ENCODE measurements around the gene LIPC. TPM values are rescaled to one million over a fixed set of nuclear protein-coding genes. Genes with fewer than 3 reads are reported as not detected.
"Not testable (repeated sequence)": the region's sequence is repeated elsewhere in the genome, so short reads cannot be mapped to it uniquely, and the experiment has no call there.

Gene LIPC
- total RNA-seq, 1 experiment from 2014 or later = 0.55 TPM

DNA sequence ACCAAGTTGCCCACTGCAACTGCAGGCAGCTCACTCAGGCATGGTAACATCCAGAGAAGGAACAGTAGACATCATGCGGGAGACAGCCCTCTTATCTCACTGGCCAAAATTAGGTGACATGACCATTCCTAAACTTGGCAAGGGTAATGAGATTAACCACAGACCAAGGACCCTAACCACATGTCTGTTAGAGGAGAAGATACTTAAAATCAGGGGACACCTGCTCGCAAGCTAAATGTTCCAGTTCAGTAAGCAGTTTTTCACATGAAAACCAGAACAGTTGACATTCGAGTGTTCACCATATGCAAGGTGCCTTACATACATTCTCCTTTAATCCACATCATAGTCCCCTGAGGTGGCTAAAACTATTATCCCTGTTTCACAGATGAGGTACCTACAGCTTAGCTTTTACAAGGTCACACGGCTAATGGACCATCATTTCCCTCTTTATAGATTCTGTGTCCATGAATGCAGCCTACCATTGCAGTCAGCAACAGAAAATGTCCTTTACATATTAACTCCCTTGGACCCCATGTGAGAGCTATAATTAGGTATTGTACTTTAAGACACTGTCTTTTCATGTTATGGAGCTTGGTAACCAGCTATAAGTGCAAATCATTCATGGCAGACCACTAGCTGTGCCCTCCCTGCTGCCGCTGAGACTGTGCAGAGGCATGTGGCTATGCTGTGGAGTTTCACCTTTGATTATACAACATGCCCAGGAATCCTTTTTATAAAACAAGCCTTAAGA lies 154.1 kb downstream of the LIPC start:
- no peak for DNase-seq (ENCODE audit: low spot score)

DNA sequence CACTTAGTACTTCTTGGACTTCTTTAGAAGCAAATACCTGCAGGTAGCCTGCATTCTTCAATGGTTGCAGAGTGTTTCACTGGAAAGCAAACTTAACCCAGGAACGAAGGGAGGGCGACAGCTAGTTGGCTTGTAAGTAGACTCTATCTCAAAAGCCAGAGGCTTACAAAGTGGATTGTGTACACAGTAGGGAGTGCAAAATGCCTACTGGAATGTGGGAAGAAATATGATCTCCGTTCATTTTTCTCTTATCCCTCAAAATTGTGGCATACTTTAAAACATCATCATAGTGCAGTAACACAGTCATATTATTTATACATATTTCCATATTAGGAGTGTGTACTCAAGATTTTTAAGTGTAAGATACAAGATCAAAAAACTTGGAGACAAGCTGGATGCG lies 155.7 kb downstream of the LIPC start:
- no peak for DNase-seq (ENCODE audit: low spot score)

DNA sequence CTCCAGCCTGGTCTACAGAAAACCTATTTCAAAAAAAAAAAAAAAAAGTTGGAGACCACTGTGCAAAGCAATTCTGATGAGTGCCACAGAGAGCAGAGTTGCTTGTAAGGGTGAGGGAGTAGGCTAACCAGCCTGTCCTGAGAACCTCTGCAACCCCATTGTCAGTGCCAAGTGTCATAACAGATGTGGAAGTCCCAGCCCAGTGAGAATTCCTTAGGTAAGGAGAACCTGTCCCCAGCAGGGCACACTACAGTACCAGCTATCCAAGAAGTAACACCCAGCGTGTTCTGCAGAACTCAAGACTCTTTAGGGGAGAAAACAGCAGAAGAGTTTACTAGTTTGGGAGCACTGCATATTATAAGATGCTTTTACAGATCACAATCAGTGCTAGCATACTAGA lies 156.3 kb downstream of the LIPC start:
- no peak for DNase-seq (ENCODE audit: low spot score)

DNA sequence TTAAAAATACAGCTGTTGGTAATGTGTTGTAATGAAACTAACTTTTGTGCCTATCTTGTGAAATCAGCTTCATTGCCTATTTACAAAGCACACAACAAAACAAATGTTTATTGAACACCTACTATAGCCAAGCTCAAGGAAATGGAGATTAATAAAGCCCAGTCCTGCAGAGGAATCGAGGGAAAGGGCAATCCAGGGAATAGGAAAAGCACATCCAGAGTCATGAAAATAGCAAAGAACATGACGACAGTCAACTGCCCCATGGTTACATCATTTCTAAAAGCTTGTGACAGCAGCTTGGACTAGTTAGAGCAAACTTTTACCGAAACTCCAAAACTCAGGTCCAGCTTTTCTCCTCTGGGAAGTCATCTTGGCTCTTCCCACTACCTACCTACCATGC lies 157.3 kb downstream of the LIPC start:
- DNase-seq (ENCODE audit: low spot score) = no peak

DNA sequence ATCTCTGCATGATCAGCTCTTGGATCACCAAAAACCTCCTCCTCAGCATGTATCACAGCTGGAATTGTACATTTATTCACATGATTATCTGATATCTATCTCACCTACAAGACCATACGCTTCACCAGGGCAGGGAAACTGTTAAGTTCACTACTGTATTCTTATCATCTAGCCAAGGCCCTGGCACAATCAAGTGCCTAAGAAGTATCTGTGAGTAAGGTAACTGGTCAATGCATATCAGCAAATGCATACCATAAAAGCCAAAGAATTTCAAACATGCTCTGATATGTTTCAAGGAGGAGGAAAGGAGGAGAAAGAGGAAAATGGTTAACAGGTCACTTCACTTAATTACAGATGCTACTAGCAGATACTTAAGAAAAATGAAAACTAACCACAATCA lies 158.4 kb downstream of the LIPC start:
- no peak for DNase-seq (ENCODE audit: low spot score)

DNA sequence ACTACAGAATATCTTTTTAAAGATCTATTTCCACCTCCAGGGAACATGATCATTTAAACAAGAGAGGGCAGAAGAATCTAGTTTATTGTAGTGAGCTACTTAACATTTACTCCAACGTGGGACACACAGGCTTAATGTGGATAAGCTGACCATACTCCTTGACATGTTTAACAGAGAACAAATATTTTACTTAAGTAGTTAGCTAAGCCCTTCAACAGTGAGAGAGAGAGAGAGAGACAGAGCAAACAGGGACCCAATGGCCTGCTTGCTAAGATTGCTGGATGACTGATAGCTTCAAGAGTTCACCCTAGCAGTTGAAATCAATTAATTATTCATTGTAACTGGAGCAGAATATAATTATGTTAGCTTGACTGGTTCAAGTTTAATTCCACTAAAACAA lies 159.1 kb downstream of the LIPC start:
- no peak for DNase-seq (ENCODE audit: low spot score)

DNA sequence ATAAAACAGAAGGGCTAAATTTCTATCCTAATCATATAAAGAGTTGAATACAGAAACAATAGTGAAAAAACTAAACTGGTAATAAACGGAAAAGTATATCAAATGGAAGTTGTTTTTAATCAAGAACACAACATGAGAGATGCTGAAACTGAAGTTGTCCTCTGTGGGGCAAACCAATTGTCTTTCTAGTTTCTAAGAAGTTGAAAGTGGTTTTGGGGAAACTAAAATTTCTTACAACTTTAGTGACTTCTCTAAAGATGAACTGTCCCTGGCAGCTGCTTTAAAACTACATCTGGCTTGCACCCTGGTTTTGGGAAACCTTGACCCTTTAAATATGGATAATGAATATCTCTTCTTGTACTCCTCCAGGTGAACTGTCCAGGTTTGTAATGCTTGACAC lies 162.1 kb downstream of the LIPC start:
- no peak for DNase-seq (ENCODE audit: low spot score)

DNA sequence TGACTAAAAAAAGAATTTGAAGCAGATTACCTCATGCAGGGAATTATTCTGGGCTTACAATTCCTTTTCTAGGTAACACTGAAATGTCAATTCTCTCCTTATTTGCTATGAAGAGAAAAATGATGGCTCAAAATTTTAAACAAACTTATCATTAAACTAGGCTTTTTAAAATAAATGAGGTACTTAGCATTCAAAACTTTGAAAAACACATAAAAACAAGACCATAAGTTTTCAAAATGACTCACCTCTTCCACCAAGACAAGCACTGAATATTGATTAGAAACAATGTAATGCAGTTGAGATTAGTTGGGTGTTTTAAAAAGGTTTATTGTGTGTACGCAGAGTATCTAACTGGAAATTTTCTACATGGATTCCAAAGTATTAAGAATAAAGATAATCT lies 163.1 kb downstream of the LIPC start:
- no peak for DNase-seq (ENCODE audit: low spot score)

DNA sequence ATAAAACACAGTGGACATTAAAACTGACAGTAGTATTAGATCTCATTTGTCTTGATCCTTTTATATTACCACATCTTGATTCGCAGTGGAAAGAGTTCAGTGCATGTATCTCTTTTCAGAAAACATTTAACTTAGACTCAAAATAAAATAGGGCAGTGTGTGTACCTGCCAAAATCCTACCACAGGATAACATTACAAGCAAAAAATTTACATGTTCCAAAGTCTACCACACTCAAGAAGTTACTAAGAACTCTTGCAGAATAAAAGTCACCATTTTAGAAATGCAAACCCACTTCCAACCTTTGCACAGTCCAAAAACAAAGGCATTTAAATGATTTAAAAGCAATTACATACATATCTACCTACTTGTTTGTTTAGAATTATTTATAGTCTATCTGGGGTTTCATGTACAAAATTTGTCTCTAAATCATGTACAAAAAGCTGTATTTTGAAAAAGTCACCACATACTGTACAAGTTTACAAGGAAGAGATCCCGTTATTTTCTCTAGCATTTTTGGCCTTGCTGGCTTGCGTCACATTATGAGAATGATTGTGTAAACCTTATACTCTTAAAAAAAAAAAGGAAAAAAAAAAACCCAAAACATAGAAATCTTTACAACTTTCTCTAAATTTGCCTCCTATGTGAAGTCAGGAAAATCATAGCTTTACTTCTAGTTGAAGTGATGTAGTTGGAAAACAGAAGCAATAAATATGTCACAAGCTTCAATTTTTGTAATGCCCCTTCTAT lies 163.9 kb downstream of the LIPC start:
- DNase-seq (ENCODE audit: low spot score) = no peak

DNA sequence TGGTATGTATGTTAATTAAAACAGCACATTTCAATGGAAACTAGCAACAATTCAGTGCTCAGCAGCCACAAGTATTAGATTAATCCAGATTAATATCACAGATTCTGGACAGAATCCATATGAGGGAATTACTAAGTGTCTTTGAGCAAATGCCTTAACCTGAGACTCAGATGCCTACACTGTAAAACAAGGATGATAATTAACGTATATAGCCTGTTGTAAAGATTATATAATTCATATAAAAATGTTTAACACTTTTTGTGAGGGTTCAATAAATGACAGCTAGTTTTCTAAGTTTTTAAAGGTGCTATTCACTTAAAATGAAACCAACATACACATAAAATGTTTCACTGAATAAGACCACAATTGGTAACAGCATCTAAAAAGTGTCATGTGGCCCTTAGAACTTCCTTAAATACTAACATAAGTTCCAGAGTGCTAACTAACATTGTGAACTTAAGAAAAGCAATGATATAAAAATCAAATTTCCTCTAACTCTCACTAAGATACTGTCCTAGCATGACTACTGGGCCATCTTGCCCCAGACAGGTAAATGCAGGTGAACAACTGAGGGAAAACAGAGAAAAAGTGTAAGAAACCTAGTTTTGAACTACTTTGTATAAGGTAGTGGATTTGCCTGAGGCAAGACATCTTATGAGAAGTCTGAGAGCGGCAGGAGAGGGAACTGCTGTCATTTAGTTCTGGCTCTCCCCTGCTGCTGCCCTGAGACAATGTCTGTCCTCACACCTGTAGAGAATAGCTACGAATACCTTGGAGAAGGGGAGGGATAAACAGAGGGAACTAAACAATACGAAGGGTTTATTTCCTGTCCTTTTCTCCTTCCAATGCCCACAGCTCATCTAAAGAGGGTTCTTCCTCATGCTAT lies 166.4 kb downstream of the LIPC start:
- DNase-seq (ENCODE audit: low spot score) = no peak

DNA sequence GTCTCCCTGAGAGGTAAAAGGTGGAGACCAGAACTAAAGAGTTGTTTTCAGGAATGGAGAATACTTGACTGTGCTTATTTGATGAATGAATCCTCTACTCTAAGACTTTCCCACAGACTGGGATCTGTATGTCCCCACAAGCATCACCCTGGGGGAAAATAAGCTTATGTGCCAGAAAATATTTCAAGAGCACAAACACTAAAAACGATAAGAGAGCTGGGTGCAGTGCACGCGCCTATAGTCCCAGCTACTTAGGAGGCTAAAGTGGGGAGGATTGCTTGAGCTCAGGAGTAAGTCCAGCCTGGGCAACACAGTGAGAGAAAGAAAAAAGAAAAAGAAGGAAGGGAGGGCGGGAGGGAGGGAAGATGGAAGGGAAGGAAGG lies 167.0 kb downstream of the LIPC start:
- DNase-seq (ENCODE audit: low spot score) = no peak

DNA sequence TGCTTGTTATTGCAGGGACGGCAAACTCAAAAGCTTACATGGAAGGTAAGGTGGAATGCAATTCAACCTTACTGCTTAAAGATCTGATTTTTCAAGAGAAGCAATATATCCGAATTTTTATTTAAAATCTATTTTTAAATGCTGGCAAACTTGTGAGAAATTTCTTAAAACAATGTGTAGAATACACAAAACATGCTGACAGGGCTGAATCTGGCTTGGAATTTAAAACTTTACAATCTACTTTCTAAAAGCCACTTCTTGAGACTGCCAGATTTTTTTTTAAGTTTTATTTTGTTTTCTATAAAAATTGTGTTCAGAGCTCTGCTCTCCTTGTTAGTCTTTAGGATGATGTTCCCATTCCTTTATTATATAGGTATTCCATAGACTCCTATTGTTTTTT lies 171.0 kb downstream of the LIPC start:
- no peak for DNase-seq (ENCODE audit: low spot score)

DNA sequence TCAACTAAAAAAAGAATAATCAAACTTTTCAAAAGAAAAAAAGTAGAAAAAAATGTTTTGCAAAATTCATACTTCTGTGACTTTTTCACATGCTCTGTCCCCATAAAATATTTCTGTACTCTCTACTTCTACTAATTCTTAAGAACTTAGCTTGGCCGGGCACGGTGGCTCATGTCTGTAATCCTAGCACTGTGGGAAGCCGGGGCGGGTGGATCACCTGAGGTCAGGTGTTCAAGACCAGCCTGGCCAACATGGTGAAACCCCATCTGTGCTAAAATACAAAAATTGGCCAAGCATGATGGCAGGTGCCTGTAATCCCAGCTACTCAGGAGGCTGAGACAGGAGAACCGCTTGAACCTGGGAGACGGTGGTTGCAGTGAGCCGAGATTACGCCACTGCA lies 172.1 kb downstream of the LIPC start:
- not testable (repeated sequence) for DNase-seq (ENCODE audit: low spot score)

DNA sequence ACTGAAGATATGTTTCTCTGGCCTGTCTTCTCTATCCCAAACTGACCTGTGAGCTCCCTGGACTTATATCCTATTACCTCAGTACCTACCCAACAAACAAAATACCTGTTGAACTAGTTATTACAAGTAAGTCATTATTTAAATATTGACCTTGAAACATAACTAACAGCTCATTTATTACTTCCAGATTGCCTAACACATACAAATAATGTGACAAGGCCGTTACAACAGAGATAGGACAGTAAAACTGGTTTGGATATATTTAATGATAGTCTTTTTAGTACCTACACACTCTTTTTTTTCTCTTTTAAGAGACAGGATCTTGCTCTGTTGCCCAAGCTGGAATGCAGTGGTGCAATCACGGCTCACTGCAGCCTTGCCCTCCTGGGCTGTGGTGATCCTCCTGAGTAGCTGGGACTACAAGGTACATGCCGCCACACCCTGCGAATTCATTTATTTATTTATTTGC lies 172.7 kb downstream of the LIPC start:
- no peak for DNase-seq (ENCODE audit: low spot score)

DNA sequence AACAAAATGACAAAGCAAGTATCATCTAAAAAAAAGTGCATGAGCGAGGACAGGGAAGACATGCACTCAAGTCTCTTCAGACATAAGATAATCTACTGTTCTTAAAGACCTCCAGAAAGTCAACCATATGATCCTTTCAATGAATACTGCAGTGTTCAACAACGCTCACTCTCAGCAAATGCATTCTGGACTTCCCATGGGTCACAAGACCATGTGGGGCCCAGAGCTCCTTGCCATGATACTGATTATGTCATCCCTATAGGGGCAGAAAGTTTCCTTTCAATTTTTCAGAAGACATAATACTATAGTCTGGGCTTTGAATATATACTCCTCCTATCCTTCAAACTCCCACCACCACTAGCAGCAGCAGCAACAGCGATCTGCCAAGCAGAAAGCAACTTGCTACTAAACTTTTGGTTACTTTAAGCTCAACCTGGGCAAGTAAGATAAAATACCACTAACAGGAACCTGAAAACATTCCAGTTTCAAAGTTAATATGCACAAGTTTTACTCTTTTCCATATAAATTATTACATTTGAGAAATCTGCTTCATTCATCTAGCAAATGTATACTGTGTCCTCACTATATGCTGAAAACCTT lies 174.2 kb downstream of the LIPC start:
- no peak for DNase-seq (ENCODE audit: low spot score)

DNA sequence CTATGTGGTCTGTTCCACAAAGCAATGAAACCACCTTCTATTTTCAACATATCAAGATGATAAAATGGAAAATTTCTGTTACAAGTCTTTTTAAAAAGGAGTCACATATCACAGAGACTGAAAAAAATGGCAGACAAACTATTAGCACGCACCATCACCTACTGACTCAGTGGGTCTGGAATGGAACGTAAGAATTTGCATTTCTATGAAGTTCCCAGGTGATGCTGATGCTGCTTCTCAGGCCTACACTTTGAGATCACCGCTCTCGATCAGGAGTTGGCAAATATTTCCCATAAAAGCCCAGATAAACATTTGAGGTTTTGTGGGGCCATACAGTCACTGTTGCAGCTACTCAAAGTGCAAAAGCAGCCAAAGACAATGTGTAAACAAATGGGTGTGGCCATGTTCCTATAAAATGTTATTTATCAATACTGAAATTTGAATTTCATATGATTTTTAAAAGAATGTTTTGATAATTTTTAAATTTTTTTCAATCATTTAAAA lies 174.8 kb downstream of the LIPC start:
- DNase-seq (ENCODE audit: low spot score) = no peak

DNA sequence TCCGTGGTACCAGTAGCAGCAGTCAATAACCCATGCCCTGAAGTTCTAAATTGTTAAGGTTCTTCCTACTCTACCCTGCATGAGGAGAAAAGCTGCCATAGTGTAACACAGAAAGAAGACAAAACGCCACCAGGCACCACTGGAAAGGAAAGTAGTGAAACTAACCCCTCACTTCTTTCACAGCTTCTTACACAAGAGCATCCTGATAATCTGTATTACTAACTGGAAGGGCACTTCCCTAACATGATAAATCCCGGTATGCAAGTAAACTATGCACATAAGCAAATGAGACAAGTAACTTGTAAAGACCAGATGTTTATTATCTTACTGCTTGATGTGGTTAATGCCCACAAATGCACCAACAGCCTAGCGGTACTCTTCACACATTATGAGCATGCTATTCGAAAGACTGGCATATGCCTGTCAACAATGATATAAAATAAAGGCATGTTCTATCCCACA lies 176.4 kb downstream of the LIPC start:
- DNase-seq (ENCODE audit: low spot score) = no peak

DNA sequence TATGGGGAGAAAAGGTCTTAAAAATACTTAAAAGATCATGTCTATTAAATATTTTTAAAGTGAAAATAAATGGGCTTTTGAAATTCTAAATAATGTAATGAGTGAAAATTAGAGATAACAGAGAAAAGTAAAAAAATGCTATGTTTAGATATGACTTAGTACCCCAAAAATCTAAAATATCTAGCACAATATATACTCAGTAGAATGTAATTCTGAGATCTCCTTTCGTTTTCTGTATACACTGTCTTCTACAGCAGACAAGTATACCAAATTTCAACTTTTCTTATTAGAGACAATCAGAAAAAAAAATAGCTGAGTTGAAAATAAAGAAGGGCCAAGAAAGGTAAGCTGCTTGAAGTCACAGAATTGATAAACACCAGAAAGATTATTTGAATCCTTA lies 176.9 kb downstream of the LIPC start:
- DNase-seq (ENCODE audit: low spot score) = no peak

DNA sequence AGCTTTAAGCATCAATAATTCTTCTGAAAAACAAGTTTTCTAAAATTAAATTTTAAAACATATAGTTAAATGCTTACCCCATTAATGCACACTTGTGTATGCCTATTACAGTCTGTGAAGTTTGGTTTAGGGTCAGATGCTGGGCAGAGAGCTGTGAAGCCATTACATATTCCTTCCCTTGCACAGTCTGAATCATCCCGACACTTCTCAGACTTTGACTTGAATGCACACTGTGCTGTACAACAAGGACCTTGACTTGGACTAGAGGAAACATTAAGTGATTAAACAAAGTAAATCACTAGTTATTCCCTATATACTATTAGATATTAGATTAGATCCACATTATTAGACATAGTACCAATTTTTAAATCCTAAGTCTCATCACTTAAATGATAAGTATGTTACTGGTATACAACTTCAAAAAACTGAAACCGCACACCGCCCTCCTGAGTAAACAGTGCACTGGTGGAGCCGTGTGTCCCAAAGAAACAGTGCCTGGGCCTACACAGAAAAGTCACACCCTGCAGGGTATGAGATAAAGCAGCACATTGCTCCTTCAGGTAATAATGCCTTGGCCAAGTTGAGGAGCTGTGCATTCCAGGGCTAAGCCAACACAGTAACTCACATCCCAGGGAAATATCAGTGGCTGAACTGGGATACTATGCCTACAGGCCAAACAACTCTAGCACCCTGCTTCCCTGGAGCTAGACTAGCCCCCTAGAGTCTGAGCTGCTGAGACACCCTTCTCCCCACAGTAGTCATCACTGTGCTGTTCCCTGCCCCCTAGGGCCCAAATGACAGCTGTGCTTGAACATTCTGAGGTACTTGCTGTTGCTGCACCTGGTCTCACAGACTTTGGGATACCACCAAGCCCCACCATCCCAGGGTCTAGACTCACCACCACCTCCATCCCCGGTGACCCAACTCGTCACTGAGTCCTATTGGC lies 180.2 kb downstream of the LIPC start:
- DNase-seq (ENCODE audit: low spot score) = no peak

DNA sequence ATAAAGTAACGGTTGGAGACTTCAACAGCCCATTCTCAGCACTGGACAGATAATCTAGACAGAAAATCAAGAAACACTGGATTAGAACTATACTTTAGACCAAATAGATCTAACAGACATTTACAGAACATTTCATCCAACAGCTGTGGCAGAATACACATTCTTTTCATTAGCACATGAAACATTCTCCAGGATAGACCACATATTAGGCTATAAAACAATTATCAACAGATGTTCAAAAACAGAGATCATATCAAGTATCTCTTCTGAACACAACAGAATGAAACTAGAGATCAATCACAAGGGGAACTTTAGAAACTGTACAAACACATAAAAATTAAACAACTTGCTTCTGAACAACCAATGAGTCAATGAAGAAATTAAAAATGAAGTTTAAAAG lies 184.4 kb downstream of the LIPC start:
- no peak for DNase-seq (ENCODE audit: low spot score)
